HG03571 (cell line): Measurements from ENCODE around the gene ZNF451.

Source experiments
- ATAC-seq: cut with Tn5 transposase; IDR thresholded peaks from one replicate; pipeline ENCODE4 v1.9.1; 2021; ENCODE audit not compliant: unreplicated experiment

Gene ZNF451

DNA sequence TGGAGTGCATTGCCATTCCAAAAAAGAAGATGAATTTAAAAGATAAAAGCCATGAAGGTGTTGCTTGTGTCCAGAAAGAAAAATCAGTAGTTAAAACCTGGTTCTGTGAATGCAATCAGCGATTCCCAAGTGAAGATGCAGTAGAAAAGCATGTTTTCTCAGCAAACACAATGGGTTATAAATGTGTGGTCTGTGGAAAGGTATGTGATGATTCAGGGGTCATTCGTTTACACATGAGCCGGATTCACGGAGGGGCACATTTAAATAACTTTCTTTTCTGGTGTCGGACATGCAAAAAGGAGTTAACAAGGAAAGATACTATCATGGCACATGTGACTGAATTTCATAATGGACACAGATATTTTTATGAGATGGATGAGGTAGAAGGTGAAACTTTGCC lies 57.4 kb downstream of the ZNF451 start:
- no peak for ATAC-seq

DNA sequence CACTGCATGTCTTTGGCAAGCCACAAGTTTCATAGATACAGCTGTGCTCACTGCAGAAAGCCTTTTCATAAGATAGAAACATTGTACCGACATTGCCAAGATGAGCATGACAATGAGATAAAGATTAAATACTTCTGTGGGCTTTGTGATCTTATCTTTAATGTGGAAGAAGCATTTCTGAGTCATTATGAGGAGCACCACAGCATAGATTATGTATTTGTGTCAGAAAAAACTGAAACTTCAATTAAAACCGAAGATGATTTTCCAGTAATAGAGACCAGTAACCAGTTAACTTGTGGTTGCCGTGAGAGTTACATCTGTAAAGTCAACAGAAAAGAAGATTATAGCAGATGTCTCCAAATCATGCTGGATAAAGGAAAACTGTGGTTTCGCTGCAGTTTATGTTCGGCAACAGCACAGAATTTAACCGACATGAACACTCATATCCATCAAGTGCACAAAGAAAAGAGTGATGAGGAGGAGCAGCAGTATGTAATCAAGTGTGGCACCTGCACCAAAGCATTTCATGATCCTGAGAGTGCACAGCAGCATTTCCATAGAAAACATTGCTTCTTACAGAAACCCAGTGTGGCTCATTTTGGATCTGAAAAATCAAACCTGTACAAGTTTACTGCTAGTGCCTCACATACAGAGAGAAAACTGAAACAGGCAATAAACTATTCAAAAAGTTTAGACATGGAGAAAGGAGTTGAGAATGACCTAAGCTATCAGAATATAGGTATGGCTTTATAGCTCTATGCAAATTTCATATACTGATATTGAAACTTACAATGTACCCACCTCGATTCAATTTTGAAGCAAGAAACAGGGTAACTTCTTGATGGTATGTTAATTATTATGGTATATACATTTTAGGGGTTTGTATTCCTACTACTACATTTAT lies 58.2 kb downstream of the ZNF451 start:
- no peak for ATAC-seq

DNA sequence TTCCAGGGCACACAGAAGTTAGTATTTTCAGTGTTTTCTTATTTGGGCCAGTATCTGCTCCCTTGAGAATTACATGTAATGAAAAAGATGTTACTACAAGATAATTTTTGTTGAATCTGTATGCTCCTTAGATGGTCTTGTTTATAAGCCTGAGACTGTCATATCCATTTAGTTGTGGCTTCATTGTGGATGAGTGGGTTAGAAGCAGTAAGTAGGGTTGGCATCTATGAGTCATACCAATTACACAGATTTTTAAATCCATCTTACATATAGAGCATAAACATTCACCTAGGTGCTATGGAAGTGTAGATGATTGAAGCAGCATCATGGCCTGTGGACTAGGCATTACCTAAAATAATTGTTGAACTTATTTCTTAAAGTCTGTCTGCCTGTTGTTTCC lies 68.7 kb downstream of the ZNF451 start:
- no peak for ATAC-seq

DNA sequence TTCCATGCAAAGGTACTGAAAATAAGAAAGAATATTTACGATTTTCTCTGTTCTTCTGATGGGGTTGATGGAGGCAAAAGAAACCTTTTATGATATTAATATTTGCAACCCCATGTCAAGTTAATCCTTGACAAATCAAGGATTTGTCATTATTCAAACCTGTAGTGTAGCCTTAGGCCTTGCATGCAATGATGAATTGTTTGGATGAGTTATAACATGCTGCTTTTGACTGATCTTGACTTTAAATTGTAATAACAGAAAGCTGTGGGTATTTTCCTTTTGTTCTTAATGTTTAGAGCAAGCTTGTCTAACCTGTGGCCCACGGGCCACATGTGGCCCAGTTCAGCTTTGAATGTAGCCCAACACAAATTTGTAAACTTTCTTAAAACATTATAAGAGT lies 69.1 kb downstream of the ZNF451 start:
- ATAC-seq: no peak

DNA sequence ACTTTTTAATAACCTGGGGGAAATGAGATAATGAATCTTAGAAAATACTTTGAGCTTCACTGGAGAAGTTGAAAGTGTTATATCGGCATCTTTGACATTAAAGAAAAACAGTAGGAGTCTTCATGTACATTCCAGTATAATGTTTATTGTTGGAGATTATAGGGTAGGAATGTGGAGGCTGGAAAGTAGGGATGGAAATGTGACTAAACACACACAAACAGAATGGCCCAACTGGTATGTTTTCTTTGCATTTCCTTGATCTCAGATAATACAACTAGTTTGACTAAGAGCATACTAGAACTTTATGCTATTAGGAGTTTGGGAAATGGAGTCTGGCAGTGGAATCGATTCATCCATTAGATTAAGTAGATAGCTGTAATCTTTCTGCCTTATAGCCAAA lies 72.0 kb downstream of the ZNF451 start:
- ATAC-seq: no peak

DNA sequence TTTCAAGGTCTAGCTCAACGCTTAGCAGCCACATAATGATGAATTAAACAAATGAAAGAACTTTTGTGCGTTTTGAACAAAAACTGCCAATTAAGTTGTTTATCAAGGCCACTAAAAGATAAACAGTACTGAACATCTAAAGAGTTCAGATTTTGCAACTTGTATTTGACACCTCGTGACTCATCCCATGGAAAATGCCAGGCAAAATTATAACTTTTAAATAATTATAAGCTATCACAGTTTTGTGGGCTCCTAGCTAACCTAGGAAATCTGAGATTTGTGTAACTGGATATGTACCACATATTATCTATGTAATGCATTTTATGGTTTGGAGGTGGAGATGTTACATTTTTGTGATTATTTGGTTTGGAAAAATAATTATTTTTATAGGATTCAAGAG lies 72.5 kb downstream of the ZNF451 start:
- no peak for ATAC-seq

DNA sequence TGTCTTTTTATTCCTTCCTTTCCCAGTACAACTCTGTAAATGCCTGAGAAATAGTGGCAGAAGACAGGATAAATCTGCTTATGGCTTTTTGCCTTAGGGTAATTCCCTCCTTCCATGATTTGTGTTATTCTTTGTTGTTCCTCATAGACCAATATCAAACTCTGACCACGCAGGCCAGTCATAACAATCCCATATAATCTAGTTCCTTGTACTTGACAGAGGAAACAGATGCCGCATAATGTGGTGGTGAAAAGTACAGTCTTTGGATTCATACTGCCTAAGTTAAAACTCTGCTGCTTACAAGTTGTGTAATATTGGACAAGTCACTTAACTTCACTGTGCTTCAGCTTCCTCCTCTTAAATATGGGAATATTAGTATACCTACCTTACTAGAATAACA lies 74.0 kb downstream of the ZNF451 start:
- ATAC-seq: no peak

DNA sequence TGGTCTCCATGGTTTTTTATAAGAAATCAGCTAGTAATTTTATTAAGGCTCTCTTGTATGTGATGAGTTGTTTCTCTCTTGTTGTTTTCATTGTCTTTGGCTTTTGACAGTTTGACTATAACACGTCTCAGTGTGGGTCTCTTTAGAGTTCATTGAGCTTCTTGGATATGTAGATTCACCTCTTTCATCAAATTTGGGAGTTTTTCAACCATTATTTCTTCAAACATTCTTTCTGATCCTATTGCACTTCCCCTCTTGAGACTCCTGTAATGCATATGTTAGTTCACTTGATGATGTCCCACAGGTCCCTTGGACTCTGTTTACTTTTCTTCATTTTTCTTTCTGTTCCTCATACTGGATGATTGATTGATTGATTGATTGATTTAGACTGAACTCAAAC lies 75.1 kb downstream of the ZNF451 start:
- ATAC-seq: no peak

DNA sequence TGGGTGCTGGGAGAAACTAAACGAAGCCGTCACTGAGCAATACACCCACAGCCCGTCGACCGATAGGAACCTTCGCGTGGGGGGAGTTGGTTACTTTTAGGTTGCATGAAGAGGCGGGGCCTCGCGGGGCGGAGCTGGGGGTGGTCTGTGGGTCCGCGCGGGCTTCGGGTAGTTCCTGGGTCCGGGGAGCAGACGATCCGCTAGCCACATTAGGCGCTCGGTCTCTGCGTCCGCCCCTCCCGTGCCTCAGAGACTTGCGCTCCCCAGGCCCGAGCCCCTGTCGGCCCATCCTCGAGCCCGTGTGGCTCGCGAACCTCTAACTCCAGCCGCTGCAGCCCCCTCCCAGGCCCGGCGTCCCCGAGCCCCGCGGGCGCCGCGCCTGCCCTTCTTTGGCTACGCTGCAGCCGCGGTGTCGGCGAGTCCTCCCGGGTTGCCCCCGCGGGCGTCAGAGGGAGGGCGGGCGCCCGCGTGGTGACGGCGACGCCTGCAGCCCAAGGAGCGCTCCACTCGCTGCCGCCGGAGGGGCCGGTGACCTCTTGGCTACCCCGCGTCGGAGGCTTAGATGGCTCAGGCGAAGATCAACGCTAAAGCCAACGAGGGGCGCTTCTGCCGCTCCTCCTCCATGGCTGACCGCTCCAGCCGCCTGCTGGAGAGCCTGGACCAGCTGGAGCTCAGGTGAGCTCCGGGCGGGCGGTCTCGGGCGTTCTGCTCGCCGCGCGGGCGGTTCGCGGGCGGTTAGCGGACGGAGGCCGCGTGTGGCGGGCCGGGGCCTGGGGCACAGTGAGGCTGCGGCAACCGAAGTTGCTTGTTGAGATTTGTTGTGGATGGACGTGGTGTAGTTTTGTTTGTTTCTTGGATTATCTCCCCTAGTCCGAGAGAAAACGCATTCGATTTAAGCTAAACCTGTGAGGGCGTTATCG lies 82.4 kb downstream of the ZNF451 start, which contains the start of gene BAG2:
Gene BAG2 (plus strand): TSS at position 191 of the 920 bp plus-strand sequence. CDS start 372 bp downstream, at position 563.
- peak; percentile 92 for ATAC-seq

DNA sequence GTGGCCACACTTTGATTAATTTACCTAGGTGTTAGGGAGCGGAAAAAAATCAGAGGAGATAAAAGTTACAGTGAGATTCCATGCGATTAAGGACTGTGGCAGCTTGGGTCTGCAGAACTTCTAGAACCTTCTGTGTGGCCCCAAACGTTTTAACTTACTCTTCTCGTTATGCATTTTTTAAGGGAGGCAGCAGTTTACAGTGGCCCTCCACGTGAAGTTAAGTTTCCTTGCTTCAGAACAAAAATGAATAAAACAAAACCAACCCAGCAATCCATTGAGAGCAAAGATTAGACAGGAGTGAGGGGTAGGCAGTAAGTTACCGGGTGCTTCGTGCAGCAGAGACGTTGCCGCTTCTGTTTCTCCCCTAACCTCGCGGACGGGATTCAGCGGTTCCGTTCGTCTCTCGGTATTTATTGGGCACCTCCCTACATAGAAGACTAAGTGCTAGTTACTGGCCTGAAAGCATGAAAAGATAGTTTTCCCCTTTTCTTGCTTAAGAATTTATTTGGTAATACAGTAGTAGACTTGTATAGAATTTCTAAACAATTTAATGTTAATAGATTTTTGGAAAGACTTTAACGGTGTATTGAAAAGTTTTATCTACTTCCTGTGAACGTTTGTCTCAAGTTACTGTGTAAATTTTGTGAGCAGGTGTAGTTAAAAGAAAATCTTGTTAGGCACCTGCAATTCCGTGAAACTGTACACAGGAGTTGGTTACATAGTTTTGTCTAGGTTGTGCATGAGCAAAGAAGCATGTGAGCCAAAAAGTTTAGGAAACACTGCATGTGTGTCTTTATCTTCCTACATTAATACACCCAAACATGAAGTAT lies 83.3 kb downstream of the ZNF451 start:
- no peak for ATAC-seq

DNA sequence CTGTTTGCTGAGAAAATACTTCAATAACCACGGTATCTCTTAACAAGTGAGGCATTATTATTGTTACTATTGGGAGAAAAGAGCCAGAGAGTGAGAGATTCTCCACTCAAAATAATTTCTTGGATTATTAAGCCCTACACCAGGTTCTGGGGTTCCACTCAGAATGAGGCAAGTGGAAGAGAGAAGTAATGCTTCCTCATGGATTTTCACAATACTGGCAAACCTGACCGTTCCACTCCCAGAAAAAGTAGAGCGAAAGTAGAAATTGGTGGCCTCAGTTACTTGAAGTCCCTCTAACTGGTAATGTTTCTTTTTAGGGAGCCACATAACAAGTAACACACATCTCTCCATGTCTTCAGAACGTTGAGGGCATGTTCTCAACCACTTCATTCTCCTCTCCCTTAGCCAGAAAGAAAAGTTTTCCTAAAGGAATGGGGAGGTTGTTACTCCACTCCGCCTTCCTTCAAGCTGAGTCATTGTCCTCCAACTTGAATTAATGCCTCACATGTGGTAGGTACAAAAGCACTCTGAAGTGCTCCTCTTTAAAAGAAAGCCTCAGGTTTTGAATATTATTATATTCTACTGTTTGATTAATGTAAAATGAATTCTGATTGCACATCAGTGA lies 84.0 kb downstream of the ZNF451 start:
- no peak for ATAC-seq

DNA sequence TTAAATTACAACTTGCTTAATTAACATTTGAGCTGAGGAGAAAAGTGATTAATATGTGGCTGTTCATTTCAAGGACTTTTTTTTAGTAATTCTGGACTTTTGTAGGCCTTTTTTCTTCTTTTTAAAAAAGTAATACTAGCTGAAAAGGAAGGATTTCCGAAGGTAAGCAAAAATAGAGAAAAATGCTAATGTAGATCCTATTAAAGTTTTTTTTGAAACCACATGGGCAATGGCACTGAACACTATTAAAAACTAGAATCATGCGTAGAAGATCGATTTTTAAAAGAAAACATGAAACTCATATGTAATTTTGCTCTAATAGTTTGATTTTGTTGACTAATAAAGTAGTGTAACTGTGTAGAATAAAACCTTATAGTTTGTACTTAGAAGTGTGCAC lies 84.5 kb downstream of the ZNF451 start:
- ATAC-seq: no peak

DNA sequence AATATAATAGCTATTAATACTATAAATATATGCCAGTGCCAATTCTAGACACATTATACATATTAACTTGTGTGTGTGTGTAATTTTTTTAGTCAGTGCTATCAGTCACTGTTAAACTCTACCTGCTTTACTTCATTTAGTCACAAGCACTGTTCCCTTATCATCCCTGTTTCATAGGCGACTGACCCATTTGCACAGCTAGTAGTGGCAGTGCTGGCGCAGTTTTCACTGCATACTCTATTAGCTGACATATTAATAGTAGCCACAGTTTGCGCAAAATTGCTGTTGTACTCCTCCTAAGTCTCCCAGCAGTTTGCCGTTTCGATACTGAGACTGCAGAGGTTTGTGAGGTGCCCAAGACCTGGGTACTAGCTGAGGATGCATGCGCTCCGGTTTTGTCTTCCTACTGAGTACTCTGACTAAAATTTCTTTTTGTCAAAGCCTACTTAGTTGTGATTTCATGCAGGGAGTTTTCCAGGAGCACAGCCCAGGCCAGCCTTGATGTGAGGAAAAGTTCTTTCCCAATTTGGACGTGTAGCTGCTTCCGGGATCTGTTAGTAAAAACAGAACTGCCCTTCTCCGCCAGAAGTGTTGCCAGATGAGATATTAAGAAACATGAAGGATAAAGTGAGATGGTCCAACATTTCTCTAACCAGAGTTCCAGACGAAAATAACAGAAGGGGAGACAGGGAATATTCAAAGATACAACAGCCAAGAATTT lies 87.7 kb downstream of the ZNF451 start:
- no peak for ATAC-seq

DNA sequence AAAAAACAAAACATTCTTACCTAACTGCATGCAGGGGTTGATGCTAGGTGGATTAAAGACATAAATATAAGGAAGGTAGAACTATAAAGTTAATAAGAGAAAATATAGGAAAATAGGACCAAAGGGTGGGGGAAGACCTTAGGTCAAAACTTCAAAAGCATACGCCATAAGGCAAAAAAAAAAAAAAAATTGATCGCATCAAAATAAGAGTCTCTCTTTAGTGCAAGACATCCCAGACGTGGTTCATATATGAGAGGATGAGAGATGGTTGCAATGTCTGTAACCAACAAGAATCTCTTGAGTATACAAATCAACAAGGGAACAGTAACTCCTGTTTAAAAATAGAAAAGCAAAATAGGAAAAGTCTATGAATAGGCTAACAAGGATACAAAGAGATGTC lies 90.6 kb downstream of the ZNF451 start:
- ATAC-seq: no peak

DNA sequence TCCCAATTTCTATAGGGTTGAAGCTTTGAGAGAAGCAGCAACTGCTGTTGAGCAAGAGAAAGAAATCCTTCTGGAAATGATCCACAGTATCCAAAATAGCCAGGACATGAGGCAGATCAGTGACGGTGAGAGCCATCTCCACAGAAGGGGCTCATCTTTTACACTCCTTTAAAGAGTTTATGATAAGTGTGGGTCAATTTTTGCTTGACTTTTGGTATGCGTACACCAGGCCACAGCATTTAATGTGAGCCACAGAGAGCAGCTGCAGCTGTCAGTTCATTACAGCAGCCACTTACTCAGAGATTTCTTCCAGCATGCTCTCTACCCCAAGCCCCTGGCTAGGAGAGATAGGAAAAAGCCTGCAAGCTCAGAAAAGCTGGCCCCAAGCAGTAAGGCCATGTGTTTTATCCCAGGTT lies 92.0 kb downstream of the ZNF451 start:
- ATAC-seq: no peak

DNA sequence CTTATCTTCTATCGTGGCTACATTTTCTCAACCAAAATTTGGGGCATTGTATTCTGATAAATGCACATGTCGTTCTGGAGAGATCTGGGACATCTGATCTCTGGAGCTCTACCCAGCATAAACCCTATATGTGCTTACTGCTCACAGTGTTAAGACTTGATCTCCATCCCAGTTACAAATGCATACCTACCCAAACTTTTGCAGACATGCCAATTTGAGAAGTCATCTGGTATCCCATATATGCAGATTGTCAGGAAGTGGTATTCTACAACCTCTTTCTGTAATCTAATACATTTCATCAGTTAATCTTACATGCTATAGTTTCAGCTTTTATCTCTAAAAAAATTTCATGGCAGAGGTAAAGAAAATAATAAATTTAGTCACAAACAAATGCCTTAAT lies 93.3 kb downstream of the ZNF451 start:
- ATAC-seq: no peak

DNA sequence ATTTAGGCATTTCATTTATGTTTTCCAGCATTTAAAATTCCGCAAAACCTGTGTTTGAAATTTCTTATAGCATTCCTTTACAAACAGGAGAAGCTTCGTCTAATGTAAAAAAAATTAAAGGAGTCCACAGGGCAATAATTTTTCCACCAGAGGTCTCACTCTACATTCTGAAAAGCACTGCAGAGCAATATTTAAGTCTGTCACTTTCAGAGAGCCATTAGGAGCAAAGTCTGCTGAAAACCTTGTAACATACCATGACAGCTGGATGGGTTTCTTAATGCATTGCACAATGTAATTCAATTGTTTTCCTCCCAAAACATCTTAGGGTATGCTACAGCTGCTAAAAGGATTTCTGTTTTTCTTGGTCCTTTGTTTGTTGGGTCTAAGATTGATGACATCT lies 100.2 kb downstream of the ZNF451 start:
- ATAC-seq: no peak

DNA sequence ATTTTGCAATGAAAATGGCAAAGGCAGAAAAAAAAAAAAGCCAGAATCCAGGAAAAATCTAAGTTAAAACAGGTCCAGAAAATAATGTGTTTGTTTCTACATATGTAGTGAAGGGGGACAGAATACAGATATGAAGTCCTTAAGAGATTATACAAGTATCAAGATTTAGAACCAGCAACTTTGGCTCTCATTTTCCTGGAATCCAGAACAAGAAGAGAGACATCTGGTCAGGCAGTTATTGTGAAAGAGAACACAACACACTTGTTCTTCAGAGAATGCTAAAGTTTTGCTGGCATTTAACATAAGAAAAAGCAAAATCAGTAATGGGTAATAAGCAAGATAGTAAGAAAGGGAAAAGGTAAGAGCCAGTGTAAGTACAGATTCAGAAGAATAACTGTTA lies 103.2 kb downstream of the ZNF451 start:
- no peak for ATAC-seq

DNA sequence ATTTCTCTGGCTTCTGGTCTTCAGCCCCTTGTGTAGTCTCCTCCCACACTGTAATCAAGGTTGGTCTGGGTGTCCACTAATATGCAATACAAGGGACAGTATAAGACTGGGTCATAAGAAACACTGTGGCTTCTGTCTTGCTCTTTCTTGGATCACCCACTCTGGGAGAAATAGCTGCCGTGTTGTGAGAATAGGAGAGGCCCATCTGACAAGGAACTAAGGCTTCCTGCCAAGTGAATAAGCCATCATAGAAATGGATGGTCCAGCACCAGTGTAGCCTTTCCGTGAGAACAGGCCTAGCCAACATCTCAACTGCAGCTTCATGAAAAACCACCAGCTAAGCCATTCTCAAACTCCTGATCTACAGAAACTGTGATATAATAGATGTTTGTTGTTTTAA lies 105.5 kb downstream of the ZNF451 start:
- ATAC-seq: no peak
